Measurements from ENCODE around the gene PLXNA4.

The PLXNA4 gene

DNA sequence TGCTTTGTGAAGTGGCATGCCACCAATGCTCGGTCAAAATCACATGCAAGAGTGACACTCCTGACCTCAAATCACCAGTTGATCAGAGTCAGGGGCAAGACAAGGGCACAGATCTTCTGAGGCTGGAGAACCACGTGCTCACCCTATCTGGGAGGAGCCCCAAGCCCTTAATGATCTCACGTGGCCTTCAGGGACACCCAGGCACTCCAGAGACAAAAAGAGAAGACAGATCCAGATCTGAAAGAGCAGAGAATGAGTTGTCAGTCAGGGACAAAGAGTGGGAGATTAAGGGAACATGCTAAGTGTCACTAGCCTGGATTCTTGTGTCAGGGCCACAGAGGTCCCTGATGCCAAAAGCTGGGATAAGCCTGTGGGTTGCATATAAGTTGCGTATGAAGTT, 134.3 kb downstream of the PLXNA4 start:
- no peak for DNase-seq (ENCODE audit: low read depth in 2 of 2)

DNA sequence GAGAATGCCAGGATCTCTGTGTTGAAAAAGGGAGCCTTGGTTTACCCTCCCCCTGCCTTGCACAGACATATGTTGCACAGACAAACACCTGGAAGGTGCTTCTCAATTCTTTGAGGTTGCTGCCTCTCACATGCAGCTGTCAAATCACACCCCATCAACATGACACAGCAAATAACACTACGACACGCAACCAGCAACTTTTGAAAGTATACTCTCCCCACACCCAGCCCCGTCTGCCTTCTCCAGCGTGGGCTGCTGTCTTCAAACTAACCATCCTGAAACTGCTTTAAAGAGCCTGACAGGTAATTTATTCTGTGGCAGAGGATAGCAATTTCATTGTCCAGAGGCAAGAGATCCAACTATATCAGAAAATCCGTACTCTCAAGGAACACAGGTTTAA, 136.1 kb downstream of the PLXNA4 start:
- no peak for DNase-seq (ENCODE audit: low read depth in 2 of 2)

DNA sequence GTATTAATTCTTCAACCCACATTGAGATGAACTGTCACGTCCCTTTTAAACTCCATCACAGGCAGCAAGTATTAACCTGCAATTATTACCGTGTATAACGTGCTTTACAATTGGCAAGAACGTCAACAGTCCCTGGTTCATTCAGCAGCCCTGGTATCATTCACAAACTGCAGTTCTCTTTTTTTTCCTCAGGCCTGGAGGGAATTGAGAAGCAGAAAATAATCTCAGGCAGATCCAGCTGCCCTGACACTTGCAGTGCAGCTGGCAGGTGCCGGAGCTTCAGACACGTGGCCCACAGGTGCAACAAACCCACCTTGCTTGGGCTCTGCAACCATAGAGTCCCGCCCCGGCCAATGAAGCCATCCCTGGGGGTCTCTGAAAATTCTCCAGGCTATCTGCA, 137.3 kb downstream of the PLXNA4 start:
- DNase-seq (ENCODE audit: low read depth in 2 of 2), result no peak

DNA sequence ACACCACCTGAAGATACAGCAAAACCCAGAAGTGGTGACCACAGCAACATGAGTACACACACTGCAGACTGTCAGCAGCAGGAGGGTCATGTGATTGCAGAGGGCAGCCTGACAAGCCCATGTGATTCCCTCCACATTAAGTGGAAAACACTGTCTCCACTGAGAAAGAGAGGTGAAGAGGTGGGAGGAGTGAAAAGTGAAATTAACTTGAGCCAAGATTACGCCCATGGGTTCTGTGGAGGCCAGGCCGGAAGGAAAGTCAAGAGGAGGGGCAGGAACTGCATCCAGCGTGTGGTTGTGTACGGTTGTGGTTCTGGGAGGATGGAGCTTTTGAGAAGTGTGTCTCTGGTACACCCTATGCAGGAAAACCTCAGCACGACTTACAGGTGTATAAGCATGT, 138.5 kb downstream of the PLXNA4 start:
- DNase-seq (ENCODE audit: low read depth in 2 of 2), result no peak

DNA sequence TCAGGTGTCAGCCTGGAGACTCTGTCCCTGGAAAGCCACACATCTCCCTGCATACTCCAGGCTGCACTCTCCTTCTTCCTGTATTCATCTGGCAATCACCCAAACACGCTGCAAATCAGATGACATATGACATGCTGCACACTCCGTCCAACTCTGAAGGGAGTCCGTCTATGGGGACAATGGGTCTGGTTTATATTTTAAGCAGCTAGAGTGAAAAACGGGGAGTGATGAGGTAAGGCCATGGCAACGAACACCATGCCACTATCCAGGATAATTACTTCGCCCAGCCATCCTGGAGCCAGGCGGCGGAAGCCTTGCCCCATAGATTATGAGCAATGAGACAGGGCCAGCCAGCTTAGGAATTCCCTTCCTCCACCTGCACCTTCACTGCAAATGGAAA, 140.1 kb downstream of the PLXNA4 start:
- no peak for DNase-seq (ENCODE audit: low read depth in 2 of 2)

DNA sequence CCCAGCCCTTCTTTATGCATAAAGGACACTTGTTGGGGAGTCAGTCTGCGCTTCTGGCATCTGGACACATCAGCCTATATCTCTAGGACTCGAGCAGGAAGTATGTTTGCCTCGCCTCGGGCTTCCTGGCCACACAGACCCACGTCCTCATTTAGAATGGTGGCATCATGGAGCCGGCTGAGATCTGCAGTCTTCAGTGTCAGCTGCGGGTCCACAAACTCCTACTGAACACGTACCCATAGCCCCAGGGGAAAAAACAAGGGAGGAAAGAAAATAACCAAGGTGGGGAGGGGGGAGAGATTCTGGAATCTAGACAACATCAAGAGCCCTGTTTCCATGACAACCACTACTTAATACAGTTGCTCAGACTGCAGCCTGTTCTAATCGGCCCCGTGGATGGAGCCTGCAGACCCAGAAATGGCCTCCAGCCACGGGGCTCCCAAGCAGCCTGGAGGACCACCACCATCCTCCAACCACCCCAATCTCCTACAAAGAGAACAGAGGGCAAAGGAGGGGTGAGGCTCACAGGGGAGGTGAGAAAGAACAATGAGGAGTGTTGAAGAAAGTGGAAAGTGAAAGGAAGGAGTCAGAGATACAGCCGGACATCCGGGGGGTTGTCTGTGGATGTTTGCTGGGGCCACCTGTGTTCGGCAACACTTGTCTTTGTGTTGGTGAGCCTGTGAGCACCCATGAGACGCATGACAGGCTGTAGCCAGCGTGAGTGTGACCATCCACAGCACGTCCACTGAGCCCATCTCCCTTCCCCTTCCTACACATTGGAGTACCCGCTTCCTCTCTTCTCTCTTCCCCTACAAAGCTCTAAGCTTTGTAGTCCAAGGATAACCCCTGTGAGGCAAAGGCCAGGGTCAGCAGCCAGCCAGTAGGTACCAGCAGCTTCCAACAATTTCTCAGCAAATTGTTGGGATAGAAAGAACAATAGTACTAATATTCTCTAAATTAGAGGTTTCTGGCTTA, 141.0 kb downstream of the PLXNA4 start:
- DNase-seq (ENCODE audit: low read depth in 2 of 2), result no peak

DNA sequence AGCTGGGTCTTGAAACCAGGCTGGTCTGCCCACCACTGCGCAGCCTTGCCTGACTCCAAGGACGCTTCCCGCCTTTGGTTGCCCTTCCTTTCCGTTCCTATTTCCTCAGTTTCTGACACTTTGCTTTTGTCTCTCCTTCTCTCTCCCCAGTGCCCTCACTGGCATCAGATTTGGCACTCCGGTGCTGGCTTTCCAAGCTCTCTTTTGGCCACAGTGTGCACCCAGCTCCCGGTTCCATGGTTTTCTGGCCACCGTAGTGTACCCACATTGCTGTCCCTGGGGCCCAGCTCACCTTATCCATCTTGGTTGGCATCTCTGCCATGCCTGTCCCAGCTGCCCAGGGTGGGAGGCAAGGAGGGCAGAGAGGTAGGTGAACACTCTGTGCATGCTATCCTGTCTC, 142.2 kb downstream of the PLXNA4 start:
- DNase-seq (ENCODE audit: low read depth in 2 of 2), result no peak

DNA sequence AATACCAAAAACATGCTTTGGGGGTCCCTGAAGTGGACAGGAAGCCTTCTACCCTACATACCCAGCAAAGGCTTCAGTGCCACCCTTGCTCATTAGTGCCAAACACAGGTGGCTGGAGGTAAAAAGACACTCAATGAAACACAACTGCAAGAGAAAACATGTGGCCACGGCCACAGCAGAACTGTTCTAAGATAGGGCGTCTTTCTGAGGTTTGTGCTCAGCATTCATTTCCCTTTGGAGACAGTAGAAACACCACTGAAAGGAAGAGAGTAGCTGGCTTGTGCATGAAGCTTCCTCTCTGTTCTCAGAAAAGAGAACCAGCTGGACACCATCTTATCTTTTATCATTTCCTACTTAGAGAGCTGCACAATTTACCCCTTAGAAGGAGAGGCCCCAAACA, 143.0 kb downstream of the PLXNA4 start:
- DNase-seq (ENCODE audit: low read depth in 2 of 2), result no peak

DNA sequence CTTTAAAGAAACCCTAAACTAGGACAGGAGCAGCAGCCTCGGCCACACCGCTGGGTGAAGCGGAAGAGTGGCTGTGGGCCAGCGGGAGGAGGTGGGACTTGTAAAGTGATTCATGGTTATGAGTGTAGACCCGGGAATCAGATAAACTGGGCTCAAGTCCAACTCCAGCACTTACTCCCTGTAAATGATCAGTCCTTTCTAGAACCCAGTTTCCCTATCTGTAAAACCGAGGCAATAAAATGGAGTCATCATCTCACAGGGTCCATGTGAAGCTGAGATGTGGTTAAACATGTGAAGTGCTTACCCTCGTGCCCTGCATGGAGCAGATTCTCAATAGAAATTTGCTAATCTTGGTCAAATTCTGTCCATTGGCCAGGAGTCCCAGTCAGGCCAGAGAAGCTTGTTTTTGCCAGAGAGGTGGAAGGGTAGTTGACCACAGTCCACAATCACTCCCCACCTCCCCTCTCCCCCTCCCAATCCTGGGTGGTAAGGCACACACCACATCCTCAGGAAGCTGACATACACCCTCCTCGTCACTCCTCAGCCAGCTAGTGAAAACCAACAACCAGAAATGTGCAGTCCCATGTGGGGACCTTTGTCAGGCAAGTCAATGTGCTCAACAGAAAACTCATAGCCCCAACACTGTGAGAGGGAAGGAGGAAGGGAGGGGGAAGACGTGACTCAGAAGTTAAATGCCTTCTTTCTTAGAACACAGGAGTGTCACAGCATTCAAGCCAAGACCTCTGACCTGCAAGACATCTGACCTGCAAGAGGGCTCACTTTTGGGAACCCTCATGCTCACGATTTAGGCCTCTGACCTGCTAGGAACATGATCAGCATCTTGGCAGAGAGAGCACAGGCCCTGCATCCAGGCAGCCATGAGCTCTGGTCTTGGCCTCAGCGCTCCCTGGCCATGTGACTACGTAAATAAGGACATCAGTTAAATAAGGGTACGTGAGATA, 145.1 kb downstream of the PLXNA4 start:
- no peak for DNase-seq (ENCODE audit: low read depth in 2 of 2)

DNA sequence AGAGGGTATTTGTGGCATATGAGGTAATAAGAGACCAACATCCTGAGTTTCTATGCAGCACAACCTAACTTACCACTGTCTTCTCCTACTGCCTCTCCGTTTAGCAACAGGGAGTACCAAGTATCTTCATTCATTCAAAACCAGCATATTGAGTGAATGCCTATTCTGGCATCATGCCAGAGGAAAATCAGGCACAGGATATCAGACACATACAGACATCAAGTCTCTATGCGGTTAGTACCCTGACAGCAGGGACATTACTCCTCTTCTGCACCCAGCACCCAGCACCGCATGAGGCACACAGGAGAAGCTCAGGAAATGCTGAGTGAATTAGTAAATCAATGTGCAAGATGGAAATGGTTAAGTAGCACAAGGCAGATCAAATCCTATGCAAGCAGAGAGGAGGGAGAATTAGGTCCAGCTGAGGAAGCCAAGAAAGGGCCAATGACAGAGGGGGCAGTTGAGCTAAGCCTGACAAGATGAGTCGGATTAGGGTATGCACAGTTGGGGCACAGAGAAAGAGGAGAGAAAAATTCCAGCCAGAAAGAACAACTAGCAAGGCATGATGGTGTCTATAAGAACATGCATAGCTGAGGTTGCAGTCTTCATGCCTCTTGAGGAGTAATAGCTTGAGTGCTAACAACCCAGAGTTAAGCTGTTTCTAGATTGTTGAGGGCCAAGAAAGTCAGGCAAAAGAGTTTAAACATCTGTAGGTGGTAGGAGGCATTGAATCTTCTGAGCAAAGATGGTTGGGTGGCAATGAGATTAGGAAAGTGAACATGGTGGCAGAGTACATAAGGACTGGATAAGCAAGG, 146.0 kb downstream of the PLXNA4 start:
- DNase-seq (ENCODE audit: low read depth in 2 of 2), result no peak

DNA sequence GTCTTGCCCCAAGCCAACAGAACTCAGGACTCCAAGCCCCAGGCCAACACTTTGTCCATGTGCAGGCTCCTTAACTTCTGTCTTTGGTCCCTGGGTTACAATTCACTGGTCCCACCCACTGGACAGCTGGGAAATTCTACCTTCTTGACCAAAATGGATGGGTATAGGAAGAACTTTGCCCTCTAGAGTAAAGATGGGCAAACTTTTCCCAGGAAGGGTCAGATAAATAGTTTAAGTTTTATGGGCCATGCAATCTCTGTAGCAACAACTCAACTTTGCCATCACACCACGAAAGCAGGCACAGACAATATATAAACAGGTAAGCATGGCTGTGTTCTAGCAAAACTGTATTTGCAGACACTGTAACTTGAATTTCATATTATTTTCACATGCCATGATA, 147.1 kb downstream of the PLXNA4 start:
- no peak for DNase-seq (ENCODE audit: low read depth in 2 of 2)

DNA sequence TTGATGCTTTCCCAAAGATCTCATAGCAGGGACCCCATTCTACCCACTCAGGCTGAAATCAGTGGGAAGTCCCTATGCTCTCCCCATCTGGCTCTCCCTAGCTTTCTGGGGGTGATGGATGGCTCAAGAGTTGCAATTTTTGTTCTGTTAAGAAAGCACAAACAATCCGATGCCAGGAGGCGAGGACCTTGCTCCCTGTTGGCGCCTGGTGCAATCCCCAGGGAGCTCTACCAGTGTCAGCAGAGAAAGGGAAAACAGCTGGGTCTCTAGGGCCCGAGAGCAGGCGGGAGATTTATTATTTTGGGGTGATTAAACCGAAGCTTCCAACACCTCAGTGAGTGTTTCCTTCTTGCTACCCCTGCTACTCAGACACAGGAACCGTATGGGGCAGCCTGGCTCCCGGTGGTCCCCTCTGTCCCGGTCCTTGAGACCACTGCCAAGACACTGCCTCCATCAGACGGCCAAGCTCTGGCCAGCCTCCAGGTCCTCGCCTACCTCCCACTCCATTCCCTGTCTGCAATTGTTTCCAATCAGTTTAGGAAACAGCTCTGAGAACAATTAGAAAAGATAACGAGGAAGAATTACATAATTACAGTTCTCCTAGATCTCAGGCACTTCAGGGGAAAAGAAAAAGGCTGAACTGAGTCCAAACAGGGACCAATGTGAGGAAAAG, 147.9 kb downstream of the PLXNA4 start:
- DNase-seq (ENCODE audit: low read depth in 2 of 2), result no peak

DNA sequence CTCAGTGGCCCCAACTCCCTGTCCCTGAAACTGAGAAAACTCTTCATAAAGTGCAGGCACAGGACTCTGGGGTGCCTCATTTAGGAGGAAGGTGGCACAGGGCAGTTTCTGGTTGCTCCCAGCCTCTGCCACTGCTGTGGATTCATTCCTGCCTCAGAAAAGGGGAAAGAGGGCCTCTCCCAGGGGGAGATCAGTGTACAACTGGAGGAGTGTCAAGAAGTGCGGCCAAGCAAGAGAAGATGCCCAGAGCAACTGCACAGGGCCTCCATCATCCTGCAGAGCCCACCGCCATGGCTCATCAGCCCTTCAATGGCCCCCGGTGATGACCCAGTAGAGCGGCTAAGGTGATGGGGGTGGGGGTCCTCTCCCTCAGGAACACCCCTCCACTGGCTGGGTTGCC, 150.3 kb downstream of the PLXNA4 start:
- DNase-seq (ENCODE audit: low read depth in 2 of 2), result no peak

DNA sequence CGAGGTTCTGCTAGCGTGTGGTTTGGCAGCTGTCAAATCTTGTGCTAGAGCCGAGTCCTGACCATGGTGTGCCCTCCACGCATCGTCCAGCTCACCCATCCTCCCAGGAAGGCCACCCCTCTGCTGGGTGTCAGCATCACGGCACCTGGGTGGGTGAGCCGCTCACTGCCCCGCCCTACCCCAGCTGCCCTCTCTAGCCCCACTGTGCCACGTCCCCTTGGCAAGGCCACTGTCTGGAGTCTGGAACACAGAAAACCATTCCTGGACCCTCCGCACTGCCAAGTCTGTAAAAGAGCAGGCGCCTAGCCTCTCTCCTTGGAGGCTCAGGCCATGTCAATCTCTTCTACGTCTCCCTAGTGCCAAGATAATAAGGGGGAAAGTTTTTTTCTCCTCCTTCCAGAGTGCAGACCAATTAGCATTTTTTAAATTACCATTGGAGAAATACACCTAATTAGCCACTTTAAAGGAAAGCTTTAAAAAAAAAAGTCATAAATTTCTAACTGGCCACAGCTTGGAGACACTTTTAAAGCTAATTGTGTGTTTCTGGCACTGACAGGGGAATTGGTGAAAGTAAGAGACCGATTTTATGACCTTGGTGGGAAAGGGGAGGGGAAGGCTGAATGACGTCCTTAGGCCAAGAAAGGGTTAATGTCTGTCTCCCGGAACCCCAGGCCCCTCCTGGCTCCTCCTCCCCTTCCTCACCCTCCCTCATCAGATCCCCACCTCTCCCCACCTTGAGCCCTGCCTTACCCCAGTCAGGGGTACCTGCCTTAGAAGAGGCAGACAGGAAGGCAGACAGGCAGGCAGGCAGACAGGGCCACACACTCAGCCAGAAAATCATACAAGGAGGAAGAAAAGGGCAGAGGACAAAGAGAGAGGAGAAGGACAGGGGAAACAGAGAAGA, 151.2 kb downstream of the PLXNA4 start:
- no peak for DNase-seq (ENCODE audit: low read depth in 2 of 2)

DNA sequence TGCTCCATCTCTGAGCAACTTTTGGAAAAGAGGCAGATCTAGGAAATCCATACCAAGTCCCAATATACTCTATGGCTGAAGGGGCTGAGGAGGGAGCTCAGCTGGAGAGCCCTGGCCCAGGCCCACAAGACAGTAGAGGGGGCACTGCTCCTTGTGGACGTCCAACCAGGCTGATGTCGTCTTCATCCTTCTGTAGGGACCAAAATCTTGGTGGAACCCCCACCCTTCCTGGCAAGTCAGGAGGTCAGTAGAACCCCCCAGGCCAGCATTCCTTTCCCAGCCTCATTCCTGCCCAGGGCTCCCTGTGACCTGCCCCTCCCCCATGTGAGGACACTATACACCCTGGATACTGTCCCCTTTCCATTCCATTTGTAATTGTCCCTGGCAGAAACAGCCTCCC, 152.0 kb downstream of the PLXNA4 start:
- no peak for DNase-seq (ENCODE audit: low read depth in 2 of 2)

DNA sequence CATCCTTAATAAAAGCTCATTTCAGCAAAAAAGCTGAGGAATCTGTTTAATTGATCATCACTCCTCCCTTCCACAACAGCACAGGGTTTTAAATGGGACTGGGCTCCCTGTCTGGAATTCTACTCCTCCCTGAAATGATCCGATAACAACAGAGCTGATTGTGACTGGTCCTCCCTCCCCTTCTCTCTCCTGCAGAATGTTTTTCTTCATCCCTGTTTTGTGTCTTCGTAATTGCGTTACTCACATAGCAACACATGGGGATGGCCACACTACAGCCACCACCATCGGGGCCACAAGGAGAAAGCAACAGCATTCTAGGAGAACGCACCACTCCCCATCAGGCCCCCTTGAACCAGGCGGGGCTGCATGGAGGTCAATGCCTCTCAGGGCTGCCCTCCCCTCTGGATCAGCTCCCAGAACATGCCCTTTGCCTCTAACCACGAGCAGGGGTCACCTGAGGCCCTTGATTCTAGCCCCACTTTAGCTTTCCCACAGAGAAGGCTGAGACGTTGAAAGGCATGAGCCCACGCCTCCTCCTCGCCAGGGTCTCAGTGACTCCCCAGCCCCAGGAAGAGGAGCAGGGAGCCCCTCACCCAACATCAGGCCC, 152.6 kb downstream of the PLXNA4 start:
- DNase-seq (ENCODE audit: low read depth in 2 of 2), result no peak

DNA sequence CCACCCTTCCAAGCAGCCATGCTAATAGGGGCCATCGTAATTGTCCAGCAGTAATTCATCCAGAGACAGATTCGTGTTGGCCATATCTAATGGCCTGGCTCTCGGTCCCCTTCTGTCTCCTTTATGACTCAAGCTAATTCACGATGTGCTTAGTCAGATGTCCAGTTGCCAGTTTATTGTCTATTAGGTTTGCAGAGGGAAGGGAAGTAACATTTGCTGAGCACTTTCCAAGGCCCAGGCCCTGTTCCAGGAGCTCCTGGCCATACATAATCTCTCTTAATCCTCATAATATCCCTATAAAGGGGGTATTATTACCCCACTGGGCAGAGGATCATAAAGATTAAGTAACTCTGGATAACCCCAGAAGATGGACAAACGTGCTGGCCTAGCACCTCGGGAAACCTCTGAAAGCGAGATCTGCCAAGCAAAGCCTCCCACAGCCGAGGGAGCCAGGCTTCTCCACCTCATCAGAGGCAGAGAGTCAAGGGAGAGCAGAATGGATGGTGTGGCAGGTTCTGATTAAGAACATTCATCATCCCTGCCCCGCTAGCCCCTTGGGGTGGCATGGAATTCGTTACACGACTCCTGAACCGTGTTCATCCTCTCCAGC, 153.7 kb downstream of the PLXNA4 start:
- no peak for DNase-seq (ENCODE audit: low read depth in 2 of 2)

DNA sequence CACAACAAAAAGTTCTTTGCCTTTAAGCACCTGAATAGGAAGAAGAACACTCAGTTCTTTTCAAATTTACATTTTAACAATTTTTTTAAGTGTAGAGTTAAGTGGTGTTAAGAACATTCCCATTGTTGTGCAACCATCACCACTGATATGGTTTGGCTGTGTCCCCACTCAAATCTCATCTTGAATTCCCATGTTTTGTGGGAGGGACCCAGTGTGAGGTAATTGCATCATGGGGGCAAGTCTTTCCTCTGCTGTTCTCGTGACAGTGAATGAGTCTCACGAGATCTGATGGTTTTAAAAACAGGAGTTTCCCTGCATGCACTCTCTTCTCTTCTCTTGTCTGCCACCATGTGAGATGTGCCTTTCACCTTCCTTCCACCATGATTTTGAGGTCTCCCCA, 155.7 kb downstream of the PLXNA4 start:
- no peak for DNase-seq (ENCODE audit: low read depth in 2 of 2)

DNA sequence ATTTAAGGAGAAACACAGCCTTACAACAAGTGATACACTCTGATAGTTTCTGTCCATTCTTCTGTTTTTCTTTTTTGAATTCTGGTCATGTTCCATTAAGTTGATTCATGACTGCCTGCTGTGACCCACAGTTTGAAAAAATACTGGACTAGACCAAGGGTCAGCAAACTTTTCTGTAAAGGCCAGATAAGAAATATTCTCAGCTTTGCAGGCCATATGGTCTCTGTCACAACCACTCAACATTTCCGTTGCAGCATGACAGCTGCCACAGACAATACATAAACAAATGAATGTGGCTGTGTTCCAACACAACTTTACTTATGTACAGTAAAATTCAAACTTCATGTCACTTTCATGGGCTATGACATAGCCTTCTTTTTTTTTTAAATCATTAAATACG, 156.7 kb downstream of the PLXNA4 start:
- DNase-seq (ENCODE audit: low read depth in 2 of 2), result no peak

Data from stimulated activated CD4-positive, alpha-beta T cell treated with anti-CD3 and anti-CD28 coated beads, Interleukin-12 subunit alpha, Interleukin-12 subunit beta, amount 100 ng/mL, for 24 hours (primary cell).